Erythroblast (primary cell): ENCODE measurements around the gene FRAS1.
"Not testable (repeated sequence)": the region's sequence is repeated elsewhere in the genome, so short reads cannot be mapped to it uniquely, and the experiment has no call there.

ENCODE experiments used
- DNase-seq, 2 experiments: peaks; one replicate each; lab custom pipeline; 2025; lab: John Stamatoyannopoulos, UW
- GATA1 ChIP-seq: IDR thresholded peaks from 2 replicates; pipeline ENCODE4 v1.6.1; 2011; ENCODE audit warnings: low read depth, mild to moderate bottlenecking, control low read depth, low read length, moderate library complexity
- POLR2A ChIP-seq: IDR thresholded peaks from 2 replicates; pipeline ENCODE4 v1.6.1; 2011; ENCODE audit warnings: mild to moderate bottlenecking, low read length

FRAS1 gene

GRCh38 chr4:78543424-78544125 is 486.5 kb downstream of the FRAS1 start:
- DNase-seq: no peak
- TF ChIP-seq POLR2A (no peak), GATA1 (no peak)

GRCh38 chr4:78544678-78545077 is 487.6 kb downstream of the FRAS1 start:
- TF ChIP-seq GATA1 (no peak), POLR2A (no peak)
- DNase-seq: no peak

GRCh38 chr4:78545275-78546246 is 488.4 kb downstream of the FRAS1 start:
- no peak for DNase-seq
- TF ChIP-seq POLR2A (no peak), GATA1 (no peak)

DNA sequence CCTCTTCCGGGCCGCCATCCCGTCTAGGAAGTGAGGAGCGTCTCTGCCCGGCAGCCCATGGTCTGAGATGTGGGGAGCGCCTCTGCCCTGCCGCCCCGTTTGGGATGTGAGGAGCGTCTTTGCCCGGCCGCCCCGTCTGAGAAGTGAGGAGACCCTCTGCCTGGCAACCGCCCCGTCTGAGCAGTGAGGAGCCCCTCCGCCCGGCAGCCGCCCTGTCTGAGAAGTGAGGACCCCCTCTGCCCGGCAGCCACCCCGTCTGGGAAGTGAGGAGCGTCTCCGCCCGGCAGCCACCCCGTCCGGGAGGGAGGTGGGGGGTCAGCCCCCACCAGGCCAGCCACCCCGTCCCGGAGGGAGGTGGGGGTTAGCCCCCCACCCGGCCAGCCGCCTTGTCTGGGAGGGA is 490.8 kb downstream of the FRAS1 start:
- not testable (repeated sequence) for DNase-seq

- DNase-seq: not testable (repeated sequence)
Observed at GRCh38 chr4:78548889-78549288, 491.8 kb downstream of the FRAS1 start.

GRCh38 chr4:78551420-78552351 is 494.6 kb downstream of the FRAS1 start, which contains the start of gene ANXA3:
TSS of gene ANXA3 (plus strand) at chr4:78551770. CDS start at chr4:78554474, 2,704 bp downstream.
- peak; percentile 28 to 33 for DNase-seq
- TF ChIP-seq POLR2A (no peak), GATA1 (no peak)

- no peak for TF ChIP-seq POLR2A
Observed at GRCh38 chr4:78552389-78553042, 495.4 kb downstream of the FRAS1 start.

DNA sequence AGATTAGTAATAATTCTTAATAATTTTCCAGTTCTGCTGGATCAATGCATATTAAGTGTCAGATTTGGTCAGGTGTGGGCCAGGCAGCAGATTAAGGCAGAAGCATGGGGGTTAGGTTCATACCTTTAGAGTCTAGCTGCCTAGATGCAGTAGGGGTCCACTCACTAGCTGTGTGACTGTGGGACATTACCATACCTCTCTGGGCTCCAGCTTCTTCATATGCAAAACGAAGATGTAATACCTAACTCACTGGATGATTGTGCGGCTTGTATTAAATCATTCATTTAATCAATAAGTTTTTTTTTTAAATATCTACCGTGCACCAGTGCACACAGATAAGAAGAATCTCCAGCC is 495.9 kb downstream of the FRAS1 start:
- DNase-seq: no peak
- TF ChIP-seq POLR2A (no peak), GATA1 (no peak)

More at GRCh38 chr4:78552389-78553042, 495.4 kb downstream of the FRAS1 start:
- no peak for DNase-seq

- no peak for TF ChIP-seq POLR2A
- no peak for TF ChIP-seq GATA1
- no peak for DNase-seq
Observed at GRCh38 chr4:78553529-78554060, 496.5 kb downstream of the FRAS1 start.

DNA sequence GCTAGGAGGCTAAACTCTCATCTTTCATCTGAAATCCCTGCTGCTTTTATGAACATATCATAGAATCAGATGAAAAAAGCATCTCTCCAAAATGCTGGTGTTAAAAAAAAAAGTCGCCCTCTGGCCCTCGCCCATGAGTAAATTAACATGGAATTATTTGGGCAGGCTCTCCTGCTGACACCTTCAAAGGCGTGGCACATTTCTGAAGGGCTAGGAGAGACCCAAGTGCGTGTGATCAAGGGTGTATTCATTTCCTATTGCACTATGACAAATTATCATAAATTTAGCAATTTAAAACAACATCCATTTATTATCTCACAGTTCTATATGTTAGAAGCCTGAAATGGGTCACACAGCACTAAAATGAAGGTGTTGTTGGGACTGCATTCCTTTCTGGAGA is 499.5 kb downstream of the FRAS1 start:
- no peak for DNase-seq
- TF ChIP-seq GATA1 (no peak), POLR2A (no peak)

- TF ChIP-seq POLR2A (no peak), GATA1 (no peak)
- no peak for DNase-seq
Observed at GRCh38 chr4:78557841-78558240, 500.7 kb downstream of the FRAS1 start.

DNA sequence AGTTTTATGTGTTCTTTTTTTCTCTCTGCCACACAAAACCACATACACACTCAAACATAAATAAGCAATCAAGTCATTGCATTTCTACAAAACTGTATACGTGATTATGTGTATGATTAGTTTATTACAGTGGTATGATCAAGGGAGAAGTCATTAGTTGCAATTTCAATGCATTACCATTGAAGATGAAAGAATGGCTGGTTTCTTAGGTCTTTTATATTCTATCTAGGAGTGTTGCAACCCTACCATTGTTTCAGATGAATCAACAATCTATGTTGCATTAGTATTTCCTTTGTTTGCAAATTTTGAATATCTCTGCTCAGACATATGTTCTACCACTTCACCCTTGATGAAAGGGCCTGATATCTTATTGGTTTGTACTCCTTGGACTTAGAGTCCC is 501.3 kb downstream of the FRAS1 start:
- no peak for DNase-seq
- TF ChIP-seq GATA1: no peak
- TF ChIP-seq POLR2A: no peak
